ENCODE results near the gene CLSTN2.

Gene CLSTN2

DNA sequence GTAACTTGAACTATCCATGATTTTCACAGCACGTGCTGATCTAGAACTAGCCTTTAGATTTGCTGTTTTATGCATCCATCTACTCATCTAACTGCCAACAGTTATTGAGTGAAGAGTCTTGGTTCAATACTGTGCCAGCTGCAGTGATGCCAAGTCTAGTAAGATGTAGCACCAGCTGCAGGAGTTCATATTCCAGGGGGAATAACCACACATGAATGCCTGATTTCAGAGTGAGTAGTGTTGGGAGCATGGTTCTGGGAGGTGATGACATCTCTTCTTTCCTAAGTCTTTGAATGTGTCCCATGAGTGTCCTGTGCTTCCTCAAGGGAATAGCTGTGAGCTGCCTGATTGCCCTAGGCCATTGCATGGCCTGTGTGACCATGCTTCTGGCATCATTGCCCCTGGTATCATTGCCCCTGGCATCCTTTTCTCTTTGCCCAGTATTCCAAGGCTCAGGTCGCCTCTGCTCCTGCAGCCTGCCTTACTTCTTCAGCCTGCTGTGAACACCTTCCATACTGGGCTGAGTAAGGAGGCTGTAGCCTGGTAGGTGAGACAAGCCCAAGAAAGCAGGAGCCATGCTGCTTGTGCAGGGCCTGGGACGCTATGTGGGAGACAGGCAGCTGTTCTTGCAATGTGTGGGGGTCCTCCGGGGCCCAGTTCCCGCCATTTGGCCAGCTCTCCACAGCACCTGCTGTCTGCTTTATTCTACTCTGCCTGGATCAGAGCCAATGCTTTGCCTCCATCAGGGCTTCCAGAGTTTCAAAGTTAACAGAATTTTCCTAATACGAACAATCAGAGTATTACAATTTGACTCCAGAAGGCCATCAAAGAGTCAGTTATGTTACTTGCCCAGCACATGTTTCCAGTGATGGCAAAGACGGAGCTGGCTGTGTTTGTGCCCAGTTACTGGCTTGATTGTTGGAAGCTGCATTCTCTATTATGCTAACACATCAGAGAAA, 73.2 kb downstream of the CLSTN2 start:
- no peak for DNase-seq (ENCODE audit: low spot score)

DNA sequence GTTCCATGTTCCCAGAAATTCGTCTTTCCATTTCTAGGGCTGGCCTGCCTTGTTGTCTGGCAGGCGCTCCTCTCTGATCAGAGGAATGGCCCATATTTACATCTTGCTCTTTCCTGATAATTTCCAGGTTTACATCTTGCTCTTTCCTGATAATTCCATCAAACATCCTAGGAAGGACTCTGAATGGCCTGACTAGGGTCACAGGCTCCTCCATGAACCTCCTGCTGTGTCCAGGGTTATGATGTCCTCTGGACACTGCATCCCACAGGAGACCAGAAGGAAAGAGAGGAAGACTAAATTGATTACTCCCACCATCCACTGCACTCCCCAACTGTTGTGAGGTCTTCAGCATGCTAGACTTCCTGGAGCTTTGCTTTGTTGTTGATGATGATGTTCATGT, 75.4 kb downstream of the CLSTN2 start:
- DNase-seq (ENCODE audit: low spot score), result no peak

DNA sequence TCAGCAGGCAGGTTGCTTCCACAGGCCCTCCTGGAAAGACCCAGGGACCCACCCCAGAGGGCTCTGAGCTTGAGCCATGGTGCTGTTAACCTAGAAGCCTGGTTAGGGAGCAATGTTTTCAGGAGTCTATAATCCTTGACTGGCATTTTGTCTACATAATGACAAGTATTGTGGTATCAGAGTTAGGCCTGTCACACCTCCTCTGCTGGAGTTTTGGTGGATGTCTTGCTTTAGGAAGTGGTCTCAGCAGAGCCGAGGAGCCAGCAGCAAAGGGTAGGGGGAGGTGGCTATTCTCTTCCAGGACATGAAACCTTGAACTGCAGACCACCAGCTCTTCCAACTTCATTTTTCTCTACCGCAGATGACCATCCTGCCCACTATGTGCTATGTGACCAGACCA, 76.1 kb downstream of the CLSTN2 start:
- DNase-seq (ENCODE audit: low spot score), result no peak

DNA sequence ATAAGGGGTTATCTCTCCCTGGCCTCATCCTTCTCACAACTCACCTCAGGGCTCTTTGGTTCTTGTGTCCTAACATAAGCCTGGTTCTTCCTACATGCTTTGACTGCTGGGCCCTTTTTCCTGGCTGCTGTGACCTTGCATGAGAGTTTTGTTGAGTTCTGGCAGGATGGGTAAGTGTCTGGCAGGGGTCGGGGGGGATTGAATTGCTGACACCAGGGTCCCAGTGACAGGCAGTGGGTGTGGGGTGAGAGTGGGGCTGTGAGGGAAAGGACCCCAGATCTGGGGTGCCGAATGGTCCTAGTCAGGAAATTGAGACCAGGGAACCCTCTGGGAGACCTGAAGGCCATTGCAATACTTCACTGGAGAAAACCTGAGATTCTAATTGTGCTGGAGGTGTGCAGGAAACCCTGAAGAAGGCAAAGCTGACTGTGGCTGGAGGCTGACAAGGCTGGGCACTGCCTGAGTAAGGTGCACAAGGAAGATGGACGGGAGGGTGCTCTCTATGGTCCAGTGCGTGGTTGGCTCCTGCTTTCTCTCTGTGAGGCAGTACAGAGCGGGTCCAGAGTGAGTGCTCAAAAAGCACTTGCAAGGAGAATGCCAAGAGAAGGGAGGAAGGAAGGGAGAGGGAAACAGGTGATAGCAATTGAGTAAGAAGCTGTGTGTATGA, 76.8 kb downstream of the CLSTN2 start:
- DNase-seq (ENCODE audit: low spot score), result no peak

DNA sequence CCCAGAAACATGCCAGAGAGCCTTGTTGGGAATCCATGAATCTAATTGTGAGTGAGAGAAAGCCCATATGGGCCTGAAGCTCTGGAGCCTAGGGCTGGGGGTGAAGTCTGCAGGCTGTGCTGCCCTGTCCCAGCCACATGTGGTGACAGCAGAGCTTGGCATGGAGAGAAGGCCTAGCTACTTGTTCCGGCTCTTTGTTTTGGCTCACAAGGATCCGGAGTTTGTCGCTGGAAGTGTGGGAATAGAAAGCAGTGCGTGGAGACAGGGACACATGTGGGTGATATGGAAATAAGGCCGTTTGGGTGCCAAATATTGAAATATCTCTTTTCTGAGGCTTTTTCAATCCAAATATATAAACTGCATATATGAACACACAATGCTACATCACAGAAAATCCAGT, 78.2 kb downstream of the CLSTN2 start:
- DNase-seq (ENCODE audit: low spot score), result no peak

DNA sequence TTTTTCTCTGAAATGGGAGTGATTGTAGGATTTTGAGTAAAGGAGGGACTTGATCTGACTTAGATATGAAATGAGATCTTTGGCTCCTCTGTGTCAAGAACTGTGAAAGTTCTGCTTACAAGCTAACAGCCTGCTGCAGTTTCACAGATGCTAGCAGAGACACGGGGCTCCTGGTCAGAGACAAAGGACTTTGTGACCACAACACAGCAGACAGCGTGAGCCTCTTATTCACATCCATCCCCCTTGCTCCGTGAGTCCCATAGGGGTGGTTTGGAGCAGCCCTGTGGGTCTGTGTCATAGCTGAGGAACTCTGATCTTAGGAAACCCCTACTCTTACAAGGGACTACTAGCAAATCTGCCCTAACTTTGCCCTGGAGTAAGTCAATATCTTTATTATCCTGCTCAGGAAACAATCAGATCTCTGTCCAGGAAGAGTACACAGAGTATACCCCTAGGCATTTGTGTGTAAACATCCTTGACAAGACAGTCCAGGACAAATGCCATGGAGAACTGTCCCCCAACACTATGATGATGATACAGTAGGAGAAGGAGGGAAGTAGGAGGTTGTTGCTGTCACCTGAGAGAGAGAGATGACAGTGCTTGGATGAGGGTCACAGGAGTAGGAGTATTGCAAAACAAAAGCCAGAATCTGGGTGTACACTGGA, 80.0 kb downstream of the CLSTN2 start:
- DNase-seq (ENCODE audit: low spot score), result no peak

DNA sequence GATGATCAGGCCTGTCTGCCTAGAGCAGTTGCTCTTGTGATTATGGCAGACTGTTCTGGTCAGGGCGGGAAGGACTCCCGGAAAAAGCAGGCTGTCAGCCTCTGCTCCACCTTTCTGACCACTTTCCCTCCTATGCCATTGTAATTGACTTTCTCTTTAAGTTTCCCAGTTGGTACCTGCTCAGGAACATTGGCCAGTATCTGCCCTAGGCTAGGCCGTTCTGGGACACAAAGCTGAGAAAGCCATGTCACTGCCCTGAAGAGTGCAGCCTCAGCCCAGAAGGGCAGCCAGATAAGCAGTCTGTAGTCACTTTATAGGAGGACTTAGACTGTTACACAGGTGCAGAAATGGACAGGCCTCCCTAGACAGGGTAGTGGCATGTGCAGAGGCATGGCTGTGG, 80.8 kb downstream of the CLSTN2 start:
- DNase-seq (ENCODE audit: low spot score), result no peak

DNA sequence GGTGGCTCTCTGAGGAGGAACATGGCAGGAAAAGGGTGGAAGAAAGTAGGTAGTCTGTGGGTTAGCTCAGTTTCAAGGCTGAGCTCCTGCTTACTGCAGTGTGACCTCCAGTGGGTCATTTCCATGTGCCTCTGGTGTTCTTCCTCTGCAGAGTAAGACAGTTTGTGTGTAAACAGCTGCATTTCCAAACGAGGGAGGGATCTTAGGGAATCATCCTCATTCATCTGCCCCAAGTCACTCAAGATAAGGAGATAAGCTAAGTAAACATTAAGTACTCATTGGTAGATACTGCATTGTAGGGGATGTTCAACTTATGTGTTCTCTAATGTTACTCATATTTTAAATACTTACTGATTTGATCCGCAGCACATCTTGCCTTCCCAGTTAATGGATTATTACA, 83.6 kb downstream of the CLSTN2 start:
- no peak for DNase-seq (ENCODE audit: low spot score)

DNA sequence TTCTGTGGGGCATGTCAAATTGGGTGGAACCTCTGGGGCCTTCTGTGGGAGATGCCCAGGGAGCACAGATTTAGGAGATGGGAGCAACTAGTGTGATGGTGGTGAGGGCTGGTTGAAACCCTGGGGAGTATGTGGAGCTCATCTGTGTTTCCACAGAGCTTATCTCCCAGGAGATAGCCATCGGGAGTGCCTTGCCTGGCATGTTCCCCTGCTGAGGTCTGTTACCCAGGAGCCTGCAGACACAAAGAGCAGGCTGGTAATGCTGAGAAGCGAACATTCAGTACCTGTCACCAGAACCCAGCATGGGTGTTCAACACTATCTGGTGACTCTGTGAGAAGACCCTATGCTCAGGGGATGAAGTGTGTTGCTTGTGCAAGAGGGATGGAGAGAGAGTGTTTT, 85.0 kb downstream of the CLSTN2 start:
- DNase-seq (ENCODE audit: low spot score), result no peak

DNA sequence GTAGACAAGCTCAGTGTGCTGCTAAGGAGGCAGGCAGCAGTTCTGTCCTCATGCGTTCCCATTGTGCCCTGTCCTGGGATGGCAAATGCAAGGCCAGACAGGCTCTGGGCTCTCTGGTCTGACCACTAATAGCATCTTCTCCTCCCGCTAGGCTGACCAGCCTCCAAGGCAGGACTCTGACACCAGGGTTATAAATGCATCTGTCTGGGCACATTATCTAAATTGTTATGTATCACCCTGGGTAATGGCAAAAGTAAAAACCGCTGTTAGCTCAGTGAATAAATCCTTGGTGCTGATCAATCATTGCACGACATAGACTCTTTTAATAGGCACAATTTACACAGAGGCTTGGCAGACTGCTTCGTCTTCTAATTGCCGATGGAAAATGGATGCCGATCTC, 85.6 kb downstream of the CLSTN2 start:
- DNase-seq (ENCODE audit: low spot score), result no peak

DNA sequence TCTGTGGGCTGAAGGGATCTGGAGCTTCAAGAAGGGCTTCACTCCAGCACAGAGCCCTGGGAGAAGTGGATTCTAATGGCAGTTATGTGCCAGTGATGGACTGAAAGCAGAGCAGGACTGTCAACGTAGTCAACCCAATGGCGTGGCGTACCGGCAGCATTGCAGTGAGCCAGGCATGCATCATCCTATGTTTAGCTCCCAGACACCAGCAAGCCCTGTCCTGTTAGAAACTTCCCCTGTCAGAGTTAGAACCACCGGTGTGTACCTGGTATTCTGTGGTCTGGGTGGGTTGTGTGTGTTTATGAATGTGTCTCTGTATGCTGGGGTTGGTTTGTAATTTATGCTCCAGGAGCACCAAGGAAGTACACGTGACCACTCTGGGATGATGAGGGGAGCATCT, 86.3 kb downstream of the CLSTN2 start:
- no peak for DNase-seq (ENCODE audit: low spot score)

DNA sequence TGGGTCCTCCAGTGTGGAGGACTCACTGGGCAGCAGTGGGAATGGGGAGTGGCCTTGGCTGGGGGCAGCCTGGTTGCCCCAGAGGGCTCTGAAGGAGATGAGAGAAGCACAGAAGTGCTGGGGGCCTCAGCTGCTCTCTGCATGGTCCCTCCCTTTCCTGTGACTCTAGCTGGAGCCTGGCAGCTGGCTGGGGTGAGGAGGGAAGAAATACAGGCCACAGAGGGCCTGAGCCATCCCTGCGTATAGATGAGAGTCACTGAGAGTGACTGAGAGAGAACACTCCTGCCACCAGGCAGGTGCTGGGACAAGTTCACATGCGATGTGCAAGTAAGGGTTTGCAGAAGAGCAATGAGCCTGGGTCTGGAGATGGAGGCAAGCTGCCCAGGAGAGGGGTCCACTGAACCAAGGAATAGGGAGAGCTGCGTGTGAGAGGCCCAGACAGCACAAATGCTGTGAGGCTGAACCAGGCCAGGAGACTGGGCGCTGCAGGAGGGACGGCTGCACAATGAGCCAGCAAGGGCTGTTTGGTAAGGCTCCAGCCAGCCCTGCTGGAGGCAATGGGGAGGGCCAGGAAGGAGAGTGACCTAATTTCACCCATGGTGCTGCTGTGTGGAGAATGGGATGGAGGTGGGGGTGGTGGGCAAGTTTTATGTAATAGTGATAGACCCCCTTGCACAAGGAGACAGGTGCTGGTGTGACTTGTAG, 87.2 kb downstream of the CLSTN2 start:
- DNase-seq (ENCODE audit: low spot score), result peak; percentile 11

DNA sequence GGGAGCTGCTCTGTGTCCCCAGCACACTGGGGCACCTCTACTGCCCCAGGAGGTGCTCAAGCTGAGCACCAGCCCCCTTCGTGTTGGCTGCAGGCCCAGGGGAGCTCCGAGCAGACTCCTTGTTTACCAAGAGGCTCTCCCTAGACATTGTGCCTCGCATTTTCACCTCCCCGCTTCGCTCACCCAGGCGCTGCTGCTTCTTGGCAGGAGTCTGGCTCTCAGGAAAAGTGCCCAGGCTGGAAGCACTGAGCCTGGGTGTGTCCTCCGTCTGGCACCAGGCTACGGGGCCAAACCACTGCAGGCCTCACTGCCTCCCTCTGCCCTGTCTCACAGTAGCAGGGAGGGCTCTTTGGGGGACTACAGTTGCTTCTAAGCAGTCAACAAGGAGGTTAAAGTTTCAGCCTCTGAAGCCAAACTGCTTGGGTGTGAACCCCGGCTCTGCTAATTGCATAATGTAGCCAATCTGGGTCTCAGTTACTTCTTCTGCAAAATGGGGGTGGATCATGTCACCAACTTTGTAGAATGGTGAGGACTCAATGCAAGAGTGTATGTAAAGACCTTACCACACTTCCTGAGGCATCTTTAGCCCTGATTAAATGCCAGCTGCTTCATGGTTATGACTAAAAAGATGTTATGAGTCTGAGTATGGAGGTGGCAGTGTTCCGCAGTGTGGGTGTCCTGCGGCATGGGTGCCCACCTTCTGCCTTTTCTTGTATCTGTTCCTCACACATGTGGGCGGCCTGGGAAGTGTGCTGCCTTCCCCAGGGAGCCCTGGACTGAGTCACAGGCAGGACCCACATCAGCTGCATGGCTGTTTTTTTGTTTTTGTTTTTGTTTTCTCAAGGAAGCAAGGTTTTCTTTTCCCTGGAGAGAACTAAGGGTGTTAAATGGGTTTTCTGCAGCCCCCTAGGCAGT, 88.9 kb downstream of the CLSTN2 start:
- peak; percentile 14 for DNase-seq (ENCODE audit: low spot score)

DNA sequence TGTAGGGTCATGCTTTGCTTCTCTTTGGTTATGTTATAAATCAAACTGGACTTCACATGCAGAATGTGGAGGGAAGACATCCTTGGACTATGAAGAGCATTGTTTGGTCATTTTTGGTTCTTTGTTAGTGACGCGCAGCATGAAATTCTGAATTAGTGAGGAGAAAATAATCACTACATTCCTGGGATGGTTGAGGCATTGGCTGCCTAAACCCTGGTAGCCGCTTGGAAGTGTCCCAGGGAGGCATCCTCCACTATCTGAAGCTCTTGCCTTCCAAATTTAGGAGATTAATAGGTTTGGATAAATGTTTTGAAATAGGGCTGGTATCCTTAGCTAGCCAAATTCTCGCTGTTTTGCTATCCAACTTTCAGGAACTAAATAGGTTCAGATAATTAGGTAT, 96.2 kb downstream of the CLSTN2 start:
- no peak for DNase-seq (ENCODE audit: low spot score)

DNA sequence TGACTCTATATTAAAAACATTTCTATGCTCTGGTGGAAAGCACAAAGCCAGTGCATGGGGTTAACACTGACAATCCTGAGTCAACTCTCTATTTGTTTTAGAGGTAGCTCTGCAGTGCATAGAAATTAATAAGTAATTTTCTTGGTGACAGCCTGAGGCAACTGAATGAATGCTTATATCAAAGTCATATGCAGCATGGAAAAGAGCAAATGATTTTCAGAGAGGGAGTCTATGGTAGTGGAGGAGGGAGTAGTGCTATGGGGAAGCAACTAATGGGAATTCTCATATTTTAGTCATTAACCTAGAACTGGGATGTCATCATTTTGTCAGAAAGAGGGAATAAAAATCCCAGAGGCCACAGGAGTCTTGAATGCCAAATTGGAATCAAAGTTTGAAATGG, 99.1 kb downstream of the CLSTN2 start:
- DNase-seq (ENCODE audit: low spot score), result peak; percentile 16

DNA sequence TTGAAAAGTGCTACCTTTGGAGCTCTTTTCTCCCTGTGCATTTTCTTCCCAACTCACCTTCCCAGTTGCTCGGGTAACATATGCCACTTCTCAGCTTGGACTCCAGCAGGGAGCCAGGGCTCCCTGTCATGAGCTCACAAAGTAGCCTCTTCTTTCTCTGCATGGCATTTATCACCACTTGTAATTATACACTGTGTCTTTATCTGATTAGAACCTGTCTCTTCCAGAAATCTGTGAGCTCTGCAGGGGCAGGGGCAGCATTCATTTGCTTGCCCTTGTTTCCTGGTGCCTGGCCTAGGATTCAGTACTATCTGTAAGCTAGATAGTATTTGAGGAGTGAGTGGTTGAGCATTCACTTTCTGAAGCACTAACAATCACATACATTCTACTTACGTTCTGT, 100.9 kb downstream of the CLSTN2 start:
- DNase-seq (ENCODE audit: low spot score), result no peak

DNA sequence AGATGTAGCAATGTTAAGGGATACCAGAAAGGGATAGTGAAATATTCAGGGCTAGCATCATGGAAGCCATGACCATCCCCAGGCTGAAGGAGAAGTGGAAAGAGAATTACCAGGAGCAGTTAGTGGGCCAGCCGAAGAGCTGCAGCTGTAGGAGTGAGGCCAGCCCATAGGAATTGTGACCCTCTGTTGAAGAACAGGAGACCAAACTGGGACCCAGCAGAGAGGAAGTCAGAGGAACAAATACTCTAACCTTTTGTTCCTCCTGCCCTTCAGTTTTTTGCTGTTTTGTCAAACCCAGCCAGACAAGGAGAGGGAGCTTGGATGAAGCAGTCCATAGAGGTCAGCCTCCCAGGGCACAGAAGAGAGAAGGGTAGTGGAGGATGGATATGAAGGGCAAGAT, 115.4 kb downstream of the CLSTN2 start:
- no peak for DNase-seq (ENCODE audit: low spot score)

DNA sequence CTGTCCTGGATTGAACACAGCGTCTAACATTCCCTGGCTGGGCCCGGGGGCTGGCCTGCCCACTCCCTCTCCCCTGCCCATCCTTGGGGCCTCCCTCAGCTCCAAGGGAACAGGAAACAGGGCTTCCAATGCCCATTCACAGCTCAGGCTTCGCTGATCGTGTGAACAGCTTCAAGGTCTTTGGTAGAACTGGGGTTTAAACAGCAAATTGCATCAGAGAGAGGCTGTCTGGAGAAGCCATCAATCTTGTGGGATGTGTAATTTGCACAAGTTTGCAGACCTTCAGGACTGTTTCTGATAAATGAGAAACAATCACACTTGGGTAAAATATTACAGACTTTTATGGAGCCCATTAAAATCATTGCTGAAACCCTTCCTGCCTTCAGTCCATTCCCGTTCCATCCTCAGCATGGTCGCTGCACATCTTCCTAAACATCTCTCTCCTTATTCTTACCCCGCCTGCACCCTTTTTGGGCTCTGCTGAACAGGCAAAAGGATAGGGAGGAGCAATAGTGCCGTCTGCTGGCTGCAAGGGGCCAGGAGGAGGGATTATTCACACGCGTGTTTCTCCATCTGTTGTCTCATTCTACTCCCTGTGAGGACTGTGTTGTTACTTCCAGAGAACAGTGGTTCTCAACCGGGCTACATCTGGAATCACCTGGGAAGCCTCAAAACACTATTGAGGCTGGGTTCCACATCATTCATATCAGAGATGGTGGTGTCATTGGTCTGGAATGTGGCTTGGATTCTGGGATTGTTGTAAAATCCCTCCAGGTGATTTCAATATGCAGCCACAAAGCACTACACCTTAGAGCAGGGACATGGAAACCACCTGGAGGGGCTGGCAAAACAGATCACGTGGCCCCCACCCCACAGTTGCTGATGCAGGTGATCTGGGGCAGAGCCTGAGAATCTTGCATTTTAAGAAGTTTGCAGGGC, 116.3 kb downstream of the CLSTN2 start:
- DNase-seq (ENCODE audit: low spot score), result peak; percentile 43

DNA sequence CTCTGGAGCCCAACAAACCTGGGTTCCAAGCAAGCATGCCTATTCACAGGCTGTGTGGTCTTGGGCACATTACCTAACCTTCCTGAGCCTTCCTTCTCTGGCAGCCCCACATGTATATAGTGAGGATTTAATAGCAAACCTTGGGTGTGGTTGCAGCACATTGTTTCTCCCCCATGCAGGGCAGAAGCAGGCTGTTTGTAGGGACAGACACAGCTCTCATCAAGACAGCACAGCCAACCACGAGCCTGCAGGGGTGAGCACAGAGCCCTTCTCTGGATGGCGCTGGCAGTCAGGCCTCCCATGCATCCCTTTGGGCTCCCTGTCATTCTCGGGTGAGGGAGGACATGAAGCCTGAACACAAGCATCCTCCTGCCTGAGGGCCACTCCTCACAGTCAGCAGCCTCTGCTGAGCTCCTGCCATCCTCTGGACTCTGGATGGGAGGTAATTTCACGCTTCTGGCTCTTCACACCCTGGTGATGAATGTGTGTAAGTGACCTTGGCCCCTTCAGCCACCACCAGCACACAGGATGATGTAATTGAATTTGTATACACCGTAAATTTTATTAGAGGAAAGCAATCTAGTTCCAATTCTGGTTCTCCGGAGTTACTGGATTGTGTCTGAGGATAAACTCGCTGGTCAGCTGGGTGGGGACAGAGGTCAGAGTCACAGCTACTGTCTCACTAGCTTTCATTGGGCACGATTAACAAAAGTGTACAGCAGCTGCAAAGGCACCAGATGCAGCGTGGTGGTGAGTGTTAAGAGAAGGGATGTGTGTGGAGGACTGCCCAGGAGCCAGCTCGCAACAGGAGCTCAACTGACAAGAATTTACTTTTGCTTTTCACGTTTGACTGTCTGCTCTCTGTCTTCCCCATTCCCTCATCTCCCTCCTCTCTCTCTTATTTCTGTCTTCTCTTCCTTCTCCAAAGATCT, 118.1 kb downstream of the CLSTN2 start:
- DNase-seq (ENCODE audit: low spot score), result peak; percentile 39

Measured in kidney tubule cell (primary cell).